AG04449 (cell line): ENCODE results near the gene KRTAP2-1.
"Not testable (repeated sequence)": the region's sequence is repeated elsewhere in the genome, so short reads cannot be mapped to it uniquely, and the experiment has no call there.

Source experiments
- CTCF ChIA-PET: fragments of 350-600 bp; formaldehyde crosslinking; extraction: SDS; loops from one replicate; lab custom pipeline; 2021; ENCODE audit warnings: antibody characterized with exemption; lab: Yijun Ruan, JAX
- POLR2A ChIA-PET: fragments of 400-600, 350-600 bp; formaldehyde crosslinking; extraction: SDS; loops from one replicate; lab custom pipeline; 2020; ENCODE audit warnings: antibody characterized with exemption, inconsistent platforms; lab: Yijun Ruan, JAX
- DNase-seq: peaks from one replicate; pipeline ENCODE4 v3.0.0-alpha.2; 2010; ENCODE audit warnings: low read depth, low spot score
- H3K4me3 ChIP-seq: 2 replicates; pipeline ENCODE4 v1.5.1; 2011; ENCODE audit warnings: low read depth, mild to moderate bottlenecking, control low read depth, low read length
- TF ChIP-seq, protein P1 (sequence below): IDR thresholded peaks from one replicate; pipeline ENCODE4 v1.5.1; 2011; ENCODE audit warnings: mild to moderate bottlenecking, moderate library complexity, low read length, control low read depth, inconsistent platforms; ENCODE audit not compliant: insufficient read depth; ENCODE audit errors: missing control alignments

The KRTAP2-1 gene

DNA sequence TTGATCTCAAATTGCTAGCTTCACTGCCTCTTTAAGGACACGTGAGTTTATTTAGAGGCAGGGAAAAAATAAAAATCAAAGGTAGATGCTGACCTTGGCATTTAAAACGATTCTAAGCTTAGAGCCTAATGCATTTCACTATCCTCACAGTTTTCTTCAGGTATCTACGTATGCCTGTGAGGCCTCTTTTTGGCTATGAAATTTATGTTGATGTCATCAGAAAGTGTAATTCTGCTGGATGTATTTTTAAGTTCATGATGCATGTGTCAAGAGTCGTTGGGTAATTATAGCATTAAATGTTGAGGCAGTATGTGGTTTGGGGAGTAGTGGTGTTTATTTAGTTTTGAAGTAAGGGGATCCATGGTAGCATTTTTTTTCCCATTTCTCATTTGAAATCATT lies 43.2 kb downstream of the KRTAP2-1 start:
- CTCF ChIA-PET = interaction anchor here (1.1 kb wide), 1 partner anchor 9 kb away, joined by 5 read pairs; no protein-coding TSS in a partner anchor
- H3K4me3 ChIP-seq = no peak overlapping the region
- POLR2A ChIA-PET = no interaction called here
- DNase-seq = no peak
- TF ChIP-seq, protein P1, sequence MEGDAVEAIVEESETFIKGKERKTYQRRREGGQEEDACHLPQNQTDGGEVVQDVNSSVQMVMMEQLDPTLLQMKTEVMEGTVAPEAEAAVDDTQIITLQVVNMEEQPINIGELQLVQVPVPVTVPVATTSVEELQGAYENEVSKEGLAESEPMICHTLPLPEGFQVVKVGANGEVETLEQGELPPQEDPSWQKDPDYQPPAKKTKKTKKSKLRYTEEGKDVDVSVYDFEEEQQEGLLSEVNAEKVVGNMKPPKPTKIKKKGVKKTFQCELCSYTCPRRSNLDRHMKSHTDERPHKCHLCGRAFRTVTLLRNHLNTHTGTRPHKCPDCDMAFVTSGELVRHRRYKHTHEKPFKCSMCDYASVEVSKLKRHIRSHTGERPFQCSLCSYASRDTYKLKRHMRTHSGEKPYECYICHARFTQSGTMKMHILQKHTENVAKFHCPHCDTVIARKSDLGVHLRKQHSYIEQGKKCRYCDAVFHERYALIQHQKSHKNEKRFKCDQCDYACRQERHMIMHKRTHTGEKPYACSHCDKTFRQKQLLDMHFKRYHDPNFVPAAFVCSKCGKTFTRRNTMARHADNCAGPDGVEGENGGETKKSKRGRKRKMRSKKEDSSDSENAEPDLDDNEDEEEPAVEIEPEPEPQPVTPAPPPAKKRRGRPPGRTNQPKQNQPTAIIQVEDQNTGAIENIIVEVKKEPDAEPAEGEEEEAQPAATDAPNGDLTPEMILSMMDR = no peak

DNA sequence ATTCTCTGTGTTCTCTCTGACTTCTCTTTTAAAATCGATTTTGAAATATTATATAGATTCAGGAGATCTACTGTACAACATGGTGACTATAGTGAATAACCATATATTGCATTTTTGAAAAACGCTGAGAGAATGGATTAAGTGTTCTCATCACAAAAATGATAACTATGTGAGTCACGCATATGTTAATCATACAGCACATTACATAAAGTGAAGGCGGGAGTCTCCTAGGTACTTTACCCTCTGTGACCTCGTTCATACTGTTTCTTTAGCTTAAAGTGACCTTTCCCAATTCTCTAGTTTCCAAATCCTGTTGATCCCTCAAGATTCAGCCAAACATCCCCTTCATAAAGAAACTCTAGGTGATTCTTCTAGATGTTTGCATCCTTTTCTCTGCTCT lies 44.3 kb downstream of the KRTAP2-1 start:
- CTCF ChIA-PET = no interaction called here
- DNase-seq = no peak
- POLR2A ChIA-PET = no interaction called here
- H3K4me3 ChIP-seq = no peak overlapping the region
- TF ChIP-seq, protein P1 = no peak

DNA sequence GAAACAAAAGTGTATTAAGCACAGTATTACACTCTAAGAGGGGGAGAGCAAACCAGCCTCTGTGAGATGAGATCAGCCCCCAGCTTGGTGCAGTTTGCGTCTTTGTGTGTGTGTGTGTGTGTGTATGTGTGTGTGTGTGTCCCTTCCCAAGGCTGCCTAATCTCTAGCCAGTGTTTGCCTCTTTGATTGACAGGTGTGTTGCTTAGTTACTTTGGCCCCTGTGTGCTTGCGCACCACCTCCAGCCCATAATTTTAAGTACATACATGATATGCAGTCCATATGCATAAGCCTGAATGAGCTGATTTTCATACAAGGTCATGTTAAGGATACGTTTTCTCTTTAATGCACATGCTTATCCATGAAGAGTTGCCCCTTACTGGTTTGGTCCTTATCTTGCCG lies 45.3 kb downstream of the KRTAP2-1 start:
- DNase-seq = no peak
- CTCF ChIA-PET = no interaction called here
- POLR2A ChIA-PET = no interaction called here
- no peak overlapping the region for H3K4me3 ChIP-seq
- TF ChIP-seq, protein P1 = no peak

DNA sequence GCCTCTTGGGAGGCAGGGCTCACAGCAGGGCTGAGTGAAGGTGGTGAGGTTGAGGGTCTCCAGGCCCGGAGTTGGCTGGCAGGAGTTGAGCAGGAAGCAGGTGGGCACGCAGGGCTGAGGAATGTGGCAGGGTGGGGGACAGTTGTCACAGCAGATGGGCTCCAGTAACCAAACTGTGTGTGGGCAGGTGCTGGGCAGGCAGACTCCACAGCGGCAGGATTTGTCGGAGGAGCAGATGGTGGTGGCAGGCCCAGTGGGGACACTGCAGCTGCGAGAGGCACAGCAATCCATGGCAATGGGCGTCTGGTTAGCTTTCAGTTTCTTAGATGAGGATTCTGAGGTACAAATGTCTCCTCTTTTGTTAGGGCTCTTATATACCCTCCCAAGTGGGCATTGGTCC lies 47.6 kb downstream of the KRTAP2-1 start, which contains the start of gene KRTAP3-2:
Gene KRTAP3-2 (minus strand): TSS at position 344 of the 400 bp plus-strand sequence. CDS start 53 bp downstream, at position 291.
- CTCF ChIA-PET, DNase-seq, POLR2A ChIA-PET, H3K4me3 ChIP-seq: not testable (repeated sequence)

DNA sequence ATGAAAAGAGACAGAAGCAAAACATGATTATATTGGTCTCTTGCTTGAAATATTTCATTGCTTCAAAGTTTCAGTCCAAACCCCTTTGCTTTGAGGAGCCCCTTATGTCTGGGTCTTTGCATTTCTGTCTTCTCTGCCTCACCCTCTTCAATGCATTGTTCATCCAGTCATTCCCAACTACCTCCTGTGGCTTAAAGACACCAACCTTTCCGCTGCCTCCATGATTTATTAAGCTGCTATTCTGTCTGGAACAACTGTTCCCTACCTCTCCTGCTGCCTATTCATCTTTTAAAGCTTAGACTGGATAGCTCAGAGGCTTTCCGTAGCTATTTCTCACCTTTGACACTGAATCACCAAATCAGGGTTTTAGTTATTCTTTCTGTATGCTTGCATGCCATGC lies 49.8 kb downstream of the KRTAP2-1 start:
- DNase-seq = no peak
- TF ChIP-seq, protein P1 = no peak
- ChIA-PET POLR2A (no interaction called here), CTCF (no interaction called here)
- H3K4me3 ChIP-seq = no peak overlapping the region

DNA sequence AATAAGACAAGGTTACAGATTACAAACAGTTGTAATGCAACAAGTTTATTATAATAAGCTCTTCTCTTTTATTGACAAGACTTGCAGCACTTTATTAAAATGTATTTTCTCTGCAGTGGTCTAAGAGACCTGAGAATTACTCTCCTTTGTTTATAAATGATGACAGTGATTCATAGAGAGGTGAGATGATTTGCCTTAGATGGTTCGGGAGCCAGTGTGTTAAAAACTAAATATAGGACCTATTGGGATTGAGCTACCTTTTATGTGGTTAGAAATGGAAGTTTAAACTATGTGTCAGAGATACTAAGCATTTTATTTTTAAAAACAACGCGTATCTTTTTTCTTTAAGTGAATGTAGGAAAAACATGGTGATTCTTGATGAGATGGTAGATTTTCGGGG lies 50.3 kb downstream of the KRTAP2-1 start:
- no peak for DNase-seq
- POLR2A ChIA-PET = no interaction called here
- no peak overlapping the region for H3K4me3 ChIP-seq
- TF ChIP-seq, protein P1 = no peak
- CTCF ChIA-PET = no interaction called here
